ENCODE data around the gene WASHC4.

The WASHC4 gene

GRCh38 chr12:105071981-105072380 is 35.5 kb upstream of the WASHC4 start:
- no peak for TF ChIP-seq CTCF (IDR thresholded peaks at IDR 0.05; ENCODE audit: extremely low read depth, insufficient read depth, missing control alignments)
- in situ Hi-C loops (cut with MboI; ENCODE audit: low pct_unique_long_range_greater_than_20kb, low sequenced_read_pairs, unreplicated experiment): loop anchor here (25.0 kb wide), 1 partner anchor 385 kb away; no protein-coding TSS in a partner anchor
- DNase-seq (ENCODE audit: low spot score): no peak

- TF ChIP-seq CTCF (IDR thresholded peaks at IDR 0.05; ENCODE audit: extremely low read depth, insufficient read depth, missing control alignments): no peak
- in situ Hi-C loops (cut with MboI; ENCODE audit: low pct_unique_long_range_greater_than_20kb, low sequenced_read_pairs, unreplicated experiment): loop anchor here (25.0 kb wide), 1 partner anchor 386 kb away; no protein-coding TSS in a partner anchor
- no peak for DNase-seq (ENCODE audit: low spot score)
Observed at GRCh38 chr12:105072888-105073488, 34.5 kb upstream of the WASHC4 start.

GRCh38 chr12:105076098-105076497 is 31.4 kb upstream of the WASHC4 start:
- no peak for TF ChIP-seq CTCF (IDR thresholded peaks at IDR 0.05; ENCODE audit: extremely low read depth, insufficient read depth, missing control alignments)
- DNase-seq (ENCODE audit: low spot score): no peak
- in situ Hi-C loops (cut with MboI; ENCODE audit: low pct_unique_long_range_greater_than_20kb, low sequenced_read_pairs, unreplicated experiment): no loop called here

- no peak for TF ChIP-seq CTCF (IDR thresholded peaks at IDR 0.05; ENCODE audit: extremely low read depth, insufficient read depth, missing control alignments)
- in situ Hi-C loops (cut with MboI; ENCODE audit: low pct_unique_long_range_greater_than_20kb, low sequenced_read_pairs, unreplicated experiment): no loop called here
- DNase-seq (ENCODE audit: low spot score): no peak
Observed at GRCh38 chr12:105076913-105077312, 30.6 kb upstream of the WASHC4 start.

- no peak for DNase-seq (ENCODE audit: low spot score)
- in situ Hi-C loops (cut with MboI; ENCODE audit: low pct_unique_long_range_greater_than_20kb, low sequenced_read_pairs, unreplicated experiment): no loop called here
- TF ChIP-seq CTCF (IDR thresholded peaks at IDR 0.05; ENCODE audit: extremely low read depth, insufficient read depth, missing control alignments): no peak
Observed at GRCh38 chr12:105077435-105077834, 30.1 kb upstream of the WASHC4 start.

- DNase-seq (ENCODE audit: low spot score): no peak
- in situ Hi-C loops (cut with MboI; ENCODE audit: low pct_unique_long_range_greater_than_20kb, low sequenced_read_pairs, unreplicated experiment): no loop called here
- TF ChIP-seq CTCF (IDR thresholded peaks at IDR 0.05; ENCODE audit: extremely low read depth, insufficient read depth, missing control alignments): no peak
Observed at GRCh38 chr12:105078712-105079570, 28.6 kb upstream of the WASHC4 start.

Measured in GM13977 (cell line).